Ishikawa (cell line): ENCODE data around the gene SPRY4.

Experiments used
- CEBPB ChIP-seq: IDR thresholded peaks from 2 replicates; pipeline ENCODE4 v1.6.1; 2012
- CREB1 ChIP-seq: IDR thresholded peaks from 2 replicates; pipeline ENCODE4 v1.6.1; 2012; ENCODE audit warnings: low read depth
- EGR1 ChIP-seq: IDR thresholded peaks from 2 replicates; pipeline ENCODE4 v1.6.1; 2012
- EP300 ChIP-seq: IDR thresholded peaks from 2 replicates; pipeline ENCODE4 v1.6.1; 2012; ENCODE audit warnings: borderline replicate concordance
- FOXM1 ChIP-seq: IDR thresholded peaks from 2 replicates; pipeline ENCODE4 v1.6.1; 2012; ENCODE audit warnings: low read depth, borderline replicate concordance
- MAX ChIP-seq: IDR thresholded peaks from 2 replicates; pipeline ENCODE4 v1.6.1; 2012
- NFIC ChIP-seq: IDR thresholded peaks from 2 replicates; pipeline ENCODE4 v1.6.1; 2012
- RAD21 ChIP-seq: IDR thresholded peaks from 2 replicates; pipeline ENCODE4 v1.6.1; 2012; ENCODE audit warnings: low read depth
- REST ChIP-seq: IDR thresholded peaks from 2 replicates; pipeline ENCODE4 v1.6.1; 2012; ENCODE audit warnings: low read depth, mild to moderate bottlenecking
- TAF1 ChIP-seq: IDR thresholded peaks from 2 replicates; pipeline ENCODE4 v1.6.1; 2012; ENCODE audit warnings: low read depth, mild to moderate bottlenecking
- TCF12 ChIP-seq: IDR thresholded peaks from 2 replicates; pipeline ENCODE4 v1.6.1; 2012; ENCODE audit warnings: low read depth
- TEAD4 ChIP-seq: IDR thresholded peaks from 2 replicates; pipeline ENCODE4 v1.6.1; 2012
- YY1 ChIP-seq: IDR thresholded peaks from 2 replicates; pipeline ENCODE4 v1.6.1; 2012; ENCODE audit warnings: low read depth
- ZBTB7A ChIP-seq: IDR thresholded peaks from 2 replicates; pipeline ENCODE4 v1.6.1; 2012; ENCODE audit warnings: low read depth
- TF ChIP-seq, protein P1 (sequence below): IDR thresholded peaks from 2 replicates; pipeline ENCODE4 v1.6.1; 2012

Gene SPRY4

DNA sequence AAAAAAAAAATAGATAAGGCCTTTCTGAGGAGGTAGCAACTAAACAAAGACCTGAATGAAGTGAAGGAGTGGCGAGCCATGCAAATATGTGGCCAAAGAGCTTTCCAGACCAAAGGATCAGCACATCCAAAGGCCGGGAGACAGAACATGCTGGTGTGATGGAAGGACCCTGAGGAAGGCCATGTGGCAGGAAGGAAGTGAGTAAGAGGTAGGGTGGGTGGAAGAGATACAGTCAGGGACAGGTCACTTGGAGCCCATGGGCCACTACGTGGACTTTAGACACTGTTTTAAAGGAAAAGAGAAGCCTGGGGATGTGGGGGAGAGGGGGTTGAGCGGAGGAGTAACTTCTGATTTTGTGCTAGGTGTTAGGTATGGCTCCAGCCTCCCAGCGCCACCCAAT is 31.3 kb downstream of the SPRY4 start:
- no peak for TF ChIP-seq YY1
- TF ChIP-seq FOXM1, result no peak
- no peak for TF ChIP-seq CEBPB
- TF ChIP-seq, protein P1, sequence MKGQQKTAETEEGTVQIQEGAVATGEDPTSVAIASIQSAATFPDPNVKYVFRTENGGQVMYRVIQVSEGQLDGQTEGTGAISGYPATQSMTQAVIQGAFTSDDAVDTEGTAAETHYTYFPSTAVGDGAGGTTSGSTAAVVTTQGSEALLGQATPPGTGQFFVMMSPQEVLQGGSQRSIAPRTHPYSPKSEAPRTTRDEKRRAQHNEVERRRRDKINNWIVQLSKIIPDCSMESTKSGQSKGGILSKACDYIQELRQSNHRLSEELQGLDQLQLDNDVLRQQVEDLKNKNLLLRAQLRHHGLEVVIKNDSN, result no peak
- TF ChIP-seq TCF12, result no peak
- no peak for TF ChIP-seq CREB1
- no peak for TF ChIP-seq NFIC
- no peak for TF ChIP-seq ZBTB7A
- no peak for TF ChIP-seq TEAD4
- no peak for TF ChIP-seq EGR1
- TF ChIP-seq REST, result no peak
- TF ChIP-seq RAD21, result no peak
- TF ChIP-seq MAX, result no peak

DNA sequence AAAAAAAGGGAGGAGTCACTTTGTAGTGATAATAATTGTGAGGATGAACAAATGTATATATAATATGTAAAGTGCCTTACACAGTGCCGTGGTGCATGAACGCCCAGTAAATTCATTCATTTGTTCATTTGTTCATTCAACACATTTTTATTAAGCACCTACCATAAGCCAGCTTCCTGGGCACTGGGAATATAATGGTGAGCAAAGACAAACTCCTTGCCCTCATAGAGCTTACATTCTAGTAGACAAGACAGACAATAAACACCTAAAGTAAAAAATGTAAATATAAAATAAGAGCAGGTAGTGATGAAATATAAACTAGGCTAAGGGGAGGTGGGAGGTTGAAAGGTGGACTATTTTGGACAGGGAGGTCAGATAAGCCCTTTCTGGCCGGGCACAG is 32.0 kb downstream of the SPRY4 start:
- TF ChIP-seq ZBTB7A (no peak), EP300 (no peak), RAD21 (no peak), TEAD4 (no peak), YY1 (no peak), TCF12 (no peak), REST (no peak), TAF1 (no peak), FOXM1 (no peak)

GRCh38 chr5:142292249-142292648 is 32.6 kb downstream of the SPRY4 start:
- TF ChIP-seq FOXM1, result no peak
- TF ChIP-seq YY1, result no peak
- TF ChIP-seq EP300, result no peak
- TF ChIP-seq REST, result no peak
- no peak for TF ChIP-seq TEAD4
- TF ChIP-seq, protein P1, result no peak
- no peak for TF ChIP-seq RAD21

- no peak for TF ChIP-seq TEAD4
- no peak for TF ChIP-seq TCF12
- TF ChIP-seq CREB1, result no peak
- TF ChIP-seq CEBPB, result no peak
- TF ChIP-seq FOXM1, result no peak
- no peak for TF ChIP-seq YY1
- TF ChIP-seq TAF1, result no peak
- TF ChIP-seq REST, result no peak
- TF ChIP-seq RAD21, result no peak
Observed at GRCh38 chr5:142290577-142291299, 34.1 kb downstream of the SPRY4 start.
